Neural progenitor cell (in vitro differentiated cells): Measurements from ENCODE around the gene ZAR1. TPM values are rescaled to one million over a fixed set of nuclear protein-coding genes. Genes with fewer than 3 reads are reported as not detected.

ENCODE experiments used
- DNase-seq: peaks from one replicate; pipeline ENCODE4 v3.0.0-alpha.2; 2016; ENCODE audit warnings: low spot score
- H2AFZ ChIP-seq: fragments of 200-600 bp; sonication (generic); replicated peaks from 2 replicates; pipeline ENCODE4 v1.6.1; 2016; ENCODE audit warnings: antibody characterized with exemption
- H3F3A ChIP-seq: fragments of 200-600 bp; sonication (generic); 2 replicates; pipeline ENCODE4 v1.6.1; 2016; ENCODE audit warnings: antibody characterized with exemption, low read depth
- H3K27ac ChIP-seq: fragments of 200-600 bp; sonication (generic); 2 replicates; pipeline ENCODE4 v1.5.1; 2016; ENCODE audit warnings: mild to moderate bottlenecking
- H3K27me3 ChIP-seq: fragments of 200-600 bp; sonication (generic); 2 replicates; pipeline ENCODE4 v1.6.1; 2016; ENCODE audit warnings: mild to moderate bottlenecking, moderate library complexity
- H3K36me3 ChIP-seq: fragments of 200-600 bp; sonication (generic); 2 replicates; pipeline ENCODE4 v1.5.1; 2016
- H3K4me1 ChIP-seq: fragments of 200-600 bp; sonication (generic); 2 replicates; pipeline ENCODE4 v1.6.1; 2016; ENCODE audit warnings: mixed run types
- H3K4me2 ChIP-seq: fragments of 200-600 bp; sonication (generic); 2 replicates; pipeline ENCODE4 v1.6.1; 2016
- H3K4me3 ChIP-seq: fragments of 200-600 bp; sonication (generic); 2 replicates; pipeline ENCODE4 v1.5.1; 2016
- H3K79me2 ChIP-seq: fragments of 200-600 bp; sonication (generic); 2 replicates; pipeline ENCODE4 v1.6.1; 2016; ENCODE audit warnings: low read depth
- H3K9ac ChIP-seq: fragments of 200-600 bp; sonication (generic); 2 replicates; pipeline ENCODE4 v1.6.1; 2016
- H3K9me3 ChIP-seq: fragments of 200-600 bp; sonication (generic); 2 replicates; pipeline ENCODE4 v1.5.1; 2016; ENCODE audit warnings: low read depth
- H4K20me1 ChIP-seq: fragments of 200-600 bp; sonication (generic); 2 replicates; pipeline ENCODE4 v1.6.1; 2016; ENCODE audit warnings: low read depth
- H3K27ac Mint-ChIP-seq: 3 replicates; pipeline ENCODE4 v1.8.0; 2021; ENCODE audit warnings: mixed read lengths
- H3K27me3 Mint-ChIP-seq: 2 replicates; pipeline ENCODE4 v1.8.0; 2022; ENCODE audit warnings: low read depth, mild to moderate bottlenecking, inconsistent platforms, moderate library complexity, mixed read lengths; ENCODE audit not compliant: insufficient read depth
- H3K36me3 Mint-ChIP-seq: 3 replicates; pipeline ENCODE4 v1.8.0; 2021; ENCODE audit warnings: mixed read lengths
- H3K4me1 Mint-ChIP-seq: 3 replicates; pipeline ENCODE4 v1.8.0; 2021; ENCODE audit warnings: mixed read lengths
- H3K4me3 Mint-ChIP-seq: 3 replicates; pipeline ENCODE4 v1.8.0; 2021; ENCODE audit warnings: mild to moderate bottlenecking, moderate library complexity, mixed read lengths
- H3K9me3 Mint-ChIP-seq: 3 replicates; pipeline ENCODE4 v1.8.0; 2020; ENCODE audit warnings: mixed read lengths
- CTCF ChIP-seq: fragments of 200-600 bp; sonication (generic); IDR thresholded peaks from 2 replicates; pipeline ENCODE4 v1.5.1; 2017; ENCODE audit warnings: antibody characterized with exemption, mild to moderate bottlenecking
- EZH2 ChIP-seq: fragments of 200-600 bp; sonication (generic); IDR thresholded peaks from 2 replicates; pipeline ENCODE4 v1.6.1; 2017; ENCODE audit warnings: antibody characterized with exemption, mild to moderate bottlenecking, moderate library complexity
- EZH2phosphoT487 ChIP-seq: fragments of 200-600 bp; sonication (generic); IDR thresholded peaks from 2 replicates; pipeline ENCODE4 v1.6.1; 2017; ENCODE audit warnings: antibody characterized with exemption
- total RNA-seq: library from RNA; depleted of rRNA; stranded (reverse); fragments of >200 nt; gene quantifications from 2 replicates; pipeline ENCODE4 v1.2.3, GENCODE V29; 2015; ENCODE audit warnings: low replicate concordance

Gene ZAR1
- total RNA-seq, 1 donor from 2014 or later: not detected

- no peak for TF ChIP-seq CTCF
- TF ChIP-seq EZH2phosphoT487: peak; percentile 93
- peak; percentile 94 for TF ChIP-seq EZH2
- Histone ChIP-seq H3F3A (peaks cover 19% of the 10 kb centered on the region), H3K79me2 (no peaks in the 10 kb centered on the region), H3K4me2 (peak overlapping the region; percentile 81), H3K4me3 (peak overlapping the region; percentile 41), H3K36me3 (no peaks in the 10 kb centered on the region), H3K4me1 (no peaks in the 10 kb centered on the region), H2AFZ (peak overlapping the region; percentile 97), H3K9me3 (no peaks in the 10 kb centered on the region), H4K20me1 (peaks cover 5% of the 10 kb centered on the region), H3K9ac (no peak overlapping the region), H3K27me3 (peaks cover 82% of the 10 kb centered on the region), H3K27ac (no peak overlapping the region)
- peak; percentile 29 for DNase-seq
- Mint-ChIP-seq H3K27ac (no peak overlapping the region), H3K9me3 (peaks cover 6% of the 10 kb centered on the region), H3K36me3 (peaks cover 4% of the 10 kb centered on the region), H3K4me1 (peaks cover 8% of the 10 kb centered on the region), H3K4me3 (peak overlapping the region; percentile 77), H3K27me3 (peaks cover 38% of the 10 kb centered on the region)
Measured at GRCh38 chr4:48483777-48484493, 6.1 kb upstream of the ZAR1 start.

GRCh38 chr4:48484494-48485168, 5.4 kb upstream of the ZAR1 start:
- Mint-ChIP-seq H3K4me1 (peaks cover 8% of the 10 kb centered on the region), H3K36me3 (peaks cover 4% of the 10 kb centered on the region), H3K4me3 (peak overlapping the region; percentile 77), H3K27me3 (peaks cover 45% of the 10 kb centered on the region), H3K9me3 (peaks cover 6% of the 10 kb centered on the region), H3K27ac (no peak overlapping the region)
- Histone ChIP-seq H3K9me3 (no peaks in the 10 kb centered on the region), H3K36me3 (no peaks in the 10 kb centered on the region), H3K4me3 (no peak overlapping the region), H3K27me3 (peaks cover 89% of the 10 kb centered on the region), H3F3A (peaks cover 21% of the 10 kb centered on the region), H3K79me2 (no peaks in the 10 kb centered on the region), H3K9ac (no peak overlapping the region), H3K4me2 (no peak overlapping the region), H3K4me1 (peaks cover 6% of the 10 kb centered on the region), H3K27ac (no peak overlapping the region), H4K20me1 (peaks cover 5% of the 10 kb centered on the region), H2AFZ (no peak overlapping the region)
- no peak for TF ChIP-seq CTCF
- TF ChIP-seq EZH2: no peak
- no peak for TF ChIP-seq EZH2phosphoT487
- no peak for DNase-seq

GRCh38 chr4:48489683-48490011, 405 bp upstream of the ZAR1 start:
- Histone ChIP-seq H3K36me3 (no peaks in the 10 kb centered on the region), H3K27ac (no peak overlapping the region), H2AFZ (peak overlapping the region; percentile 93), H3K9ac (no peak overlapping the region), H3K4me3 (peak overlapping the region; percentile 53), H3K27me3 (peaks cover 92% of the 10 kb centered on the region), H3F3A (peaks cover 36% of the 10 kb centered on the region), H3K79me2 (no peaks in the 10 kb centered on the region), H3K9me3 (no peaks in the 10 kb centered on the region), H4K20me1 (peaks cover 4% of the 10 kb centered on the region), H3K4me1 (peaks cover 7% of the 10 kb centered on the region), H3K4me2 (peak overlapping the region; percentile 80)
- peaks cover 5% of the 10 kb centered on the region for H3K9me3 Mint-ChIP-seq
- H3K27me3 Mint-ChIP-seq: peaks cover 35% of the 10 kb centered on the region
- TF ChIP-seq EZH2phosphoT487: no peak
- no peak for TF ChIP-seq EZH2
- TF ChIP-seq CTCF: no peak
- peaks cover 4% of the 10 kb centered on the region for H3K36me3 Mint-ChIP-seq
- no peaks in the 10 kb centered on the region for H3K4me1 Mint-ChIP-seq
- DNase-seq: no peak
- H3K4me3 Mint-ChIP-seq: peak overlapping the region; percentile 78
- no peak overlapping the region for H3K27ac Mint-ChIP-seq
